MCF 10A (cell line): Measurements from ENCODE around the gene STAG1. TPM values are rescaled to one million over a fixed set of nuclear protein-coding genes. Genes with fewer than 3 reads are reported as not detected.
"Not testable (repeated sequence)": the region's sequence is repeated elsewhere in the genome, so short reads cannot be mapped to it uniquely, and the experiment has no call there.

Source experiments
- Bru-seq: library from RNA; stranded (reverse); fragments of 400-500 nt; gene quantifications from one replicate; lab custom pipeline; 2021; lab: Mats Ljungman, UMichigan
- BruChase-seq, 2 experiments: library from RNA; stranded (reverse); fragments of 400-500 nt; gene quantifications; one replicate each; lab custom pipeline; 2021; lab: Mats Ljungman, UMichigan
- BruUV-seq: library from RNA; stranded (reverse); fragments of 400-500 nt; replicated peaks from 2 replicates; lab custom pipeline; 2021; lab: Mats Ljungman, UMichigan
- CTCF ChIA-PET: fragments of 300-600 bp; sonication (Branson Sonifier 250); formaldehyde crosslinking; extraction: SDS; loops from one replicate; lab custom pipeline; 2021; ENCODE audit warnings: antibody characterized with exemption, inconsistent platforms; lab: Yijun Ruan, JAX
- POLR2A ChIA-PET: fragments of 300-600, 350-650 bp; sonication (Branson Sonifier 250); formaldehyde crosslinking; extraction: SDS; loops from one replicate; lab custom pipeline; 2020; ENCODE audit warnings: antibody characterized with exemption, inconsistent platforms; lab: Yijun Ruan, JAX
- DNase-seq: peaks from one replicate; pipeline ENCODE4 v3.0.0-alpha.2; 2018; ENCODE audit not compliant: unreplicated experiment
- H3K27ac Mint-ChIP-seq: one replicate; pipeline ENCODE4 v1.8.0; 2022; ENCODE audit warnings: mild to moderate bottlenecking, low read depth, mixed read lengths; ENCODE audit not compliant: unreplicated experiment
- H3K27me3 Mint-ChIP-seq: one replicate; pipeline ENCODE4 v1.8.0; 2022; ENCODE audit warnings: mixed read lengths; ENCODE audit not compliant: insufficient read depth, unreplicated experiment
- H3K36me3 Mint-ChIP-seq: one replicate; pipeline ENCODE4 v1.8.0; 2022; ENCODE audit warnings: mild to moderate bottlenecking, moderate library complexity, mixed read lengths; ENCODE audit not compliant: insufficient read depth, unreplicated experiment
- H3K4me1 Mint-ChIP-seq: one replicate; pipeline ENCODE4 v1.8.0; 2022; ENCODE audit warnings: mixed read lengths; ENCODE audit not compliant: insufficient read depth, unreplicated experiment
- H3K4me3 Mint-ChIP-seq: one replicate; pipeline ENCODE4 v1.8.0; 2022; ENCODE audit warnings: mild to moderate bottlenecking, moderate library complexity, mixed read lengths; ENCODE audit not compliant: unreplicated experiment
- H3K9me3 Mint-ChIP-seq: one replicate; pipeline ENCODE4 v1.8.0; 2022; ENCODE audit warnings: mixed read lengths; ENCODE audit not compliant: unreplicated experiment
- CTCF ChIP-seq: fragments of 200-600 bp; IDR thresholded peaks from one replicate; pipeline ENCODE4 v1.8.0; 2022; ENCODE audit warnings: antibody characterized with exemption, mild to moderate bottlenecking; ENCODE audit not compliant: unreplicated experiment
- intact Hi-C: fragments of 100-400 bp; cut with micrococcal nuclease; formaldehyde crosslinking; loops from 2 replicates; pipeline ENCODE4 v1.14.1; 2022
- long read RNA-seq: library from polyadenylated mRNA; stranded (forward); transcript quantifications from one replicate; pipeline ENCODE4 v2.0.0, GENCODE V29; 2022
- total RNA-seq: library from RNA; stranded (reverse); gene quantifications from 2 replicates; pipeline ENCODE4 v1.2.3, GENCODE V29; 2022

Gene STAG1
- total RNA-seq (29.2 and 34.3 TPM in 2 replicates), Bru-seq, nascent RNA (percentile 75 among the genes with signal in this experiment), BruChase-seq, experiment 1, labeled RNA remaining after a 6-hour chase (percentile 73 among the genes with signal in this experiment), BruChase-seq, experiment 2, labeled RNA remaining after a 2-hour chase (percentile 70 among the genes with signal in this experiment)
- long read RNA-seq, full-length matches to known transcripts, result 23 of 57 reads
- long read RNA-seq, partial matches to known transcripts, result 3 of 57 reads
- long read RNA-seq, other reads (novel, unspliced or antisense), result 31 of 57 reads

GRCh38 chr3:136752172-136752421 is at the start of gene STAG1:
Gene STAG1 (minus strand): TSS chr3:136752378. CDS start chr3:136630898, 121,480 bp downstream.
- H3K36me3 Mint-ChIP-seq, result peaks cover 5% of the 10 kb centered on the region

GRCh38 chr3:136801146-136801545 is 49.0 kb upstream of the STAG1 start:
- DNase-seq, H3K27ac Mint-ChIP-seq, H3K36me3 Mint-ChIP-seq, BruUV-seq, CTCF ChIA-PET, H3K4me1 Mint-ChIP-seq, H3K4me3 Mint-ChIP-seq, intact Hi-C loops, H3K27me3 Mint-ChIP-seq, H3K9me3 Mint-ChIP-seq: not testable (repeated sequence)
- POLR2A ChIA-PET, result interaction anchor here (0.7 kb wide), 1 partner anchor 724 kb away, joined by 3 read pairs; no protein-coding TSS in a partner anchor

More at GRCh38 chr3:136752172-136752421, at the start of gene STAG1:
- intact Hi-C loops, result loop anchor here (1.0 to 10.0 kb wide), 12 partner anchors 110 to 1195 kb away; partner anchors contain the start of genes IL20RB, NCK1 and PCCB
- no peaks in the 10 kb centered on the region for H3K9me3 Mint-ChIP-seq
- BruUV-seq, result no TSS peak
- peak within 1 kb of the TSS; percentile 79 for H3K4me3 Mint-ChIP-seq
- peaks cover 17% of the 10 kb centered on the region for H3K4me1 Mint-ChIP-seq
- DNase-seq, result no peak
- H3K27me3 Mint-ChIP-seq, result no peaks in the 10 kb centered on the region
- H3K27ac Mint-ChIP-seq, result peak within 1 kb of the TSS; percentile 97
- peak; percentile 98 for TF ChIP-seq CTCF
- ChIA-PET POLR2A (interaction anchor here (0.6 to 4.8 kb wide), 42 partner anchors 10 to 683 kb away, joined by 3 to 79 read pairs (median 5); partner anchors contain the start of genes IL20RB, MSL2, NCK1 and PCCB), CTCF (interaction anchor here (0.6 to 3.3 kb wide), 97 partner anchors 8 to 1177 kb away, joined by 3 to 60 read pairs (median 4); partner anchors contain the start of genes IL20RB, MSL2, NCK1 and PCCB)

- intact Hi-C loops, result no loop called here
- Mint-ChIP-seq H3K27ac (no peak overlapping the region), H3K36me3 (no peaks in the 10 kb centered on the region), H3K9me3 (no peaks in the 10 kb centered on the region), H3K4me3 (no peak overlapping the region), H3K27me3 (no peaks in the 10 kb centered on the region), H3K4me1 (peaks cover 5% of the 10 kb centered on the region)
- TF ChIP-seq CTCF, result no peak
- POLR2A ChIA-PET, result interaction anchor here (0.6 kb wide), 1 partner anchor 69 kb away, joined by 4 read pairs; no protein-coding TSS in a partner anchor
- no TSS peak for BruUV-seq
- CTCF ChIA-PET, result no interaction called here
- DNase-seq, result no peak
Measured at GRCh38 chr3:136792556-136793330, 40.6 kb upstream of the STAG1 start.

GRCh38 chr3:136790786-136791185 is 38.6 kb upstream of the STAG1 start:
- Mint-ChIP-seq H3K27me3 (no peaks in the 10 kb centered on the region), H3K36me3 (no peaks in the 10 kb centered on the region), H3K4me1 (peaks cover 19% of the 10 kb centered on the region), H3K4me3 (no peak overlapping the region), H3K9me3 (no peaks in the 10 kb centered on the region), H3K27ac (no peak overlapping the region)
- CTCF ChIA-PET, result interaction anchor here (0.6 kb wide), 1 partner anchor 1228 kb away, joined by 5 read pairs; no protein-coding TSS in a partner anchor
- TF ChIP-seq CTCF, result no peak
- intact Hi-C loops, result no loop called here
- DNase-seq, result no peak
- no TSS peak for BruUV-seq
- POLR2A ChIA-PET, result no interaction called here
